HG03196 (cell line): ENCODE data around the gene RAD51D.
"Not testable (repeated sequence)": the region's sequence is repeated elsewhere in the genome, so short reads cannot be mapped to it uniquely, and the experiment has no call there.

Experiments
- ATAC-seq: cut with Tn5 transposase; IDR thresholded peaks from one replicate; pipeline ENCODE4 v1.9.1; 2021; ENCODE audit not compliant: unreplicated experiment

Gene RAD51D

GRCh38 chr17:35094902-35095301, 24.8 kb downstream of the RAD51D start:
- no peak for ATAC-seq

DNA sequence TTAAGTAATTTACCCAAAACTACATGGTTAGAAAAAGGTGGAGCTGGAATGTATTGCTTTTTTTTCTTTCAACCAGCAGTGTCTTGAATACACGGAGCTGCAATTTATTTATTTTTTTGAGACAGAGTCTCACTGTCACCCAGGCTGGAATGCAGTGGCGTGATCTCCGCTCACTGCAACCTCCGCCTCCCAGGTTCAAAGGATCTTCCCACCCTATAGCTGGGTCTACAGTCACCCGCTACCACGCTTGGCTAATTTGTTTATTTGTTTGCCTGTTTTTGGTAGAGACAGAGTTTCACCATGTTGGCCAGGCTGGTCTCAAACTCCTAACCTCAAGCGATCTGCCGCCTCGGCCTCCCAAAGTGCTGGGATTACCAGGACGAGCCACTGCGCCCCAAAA, 29.0 kb downstream of the RAD51D start:
- ATAC-seq: not testable (repeated sequence)

DNA sequence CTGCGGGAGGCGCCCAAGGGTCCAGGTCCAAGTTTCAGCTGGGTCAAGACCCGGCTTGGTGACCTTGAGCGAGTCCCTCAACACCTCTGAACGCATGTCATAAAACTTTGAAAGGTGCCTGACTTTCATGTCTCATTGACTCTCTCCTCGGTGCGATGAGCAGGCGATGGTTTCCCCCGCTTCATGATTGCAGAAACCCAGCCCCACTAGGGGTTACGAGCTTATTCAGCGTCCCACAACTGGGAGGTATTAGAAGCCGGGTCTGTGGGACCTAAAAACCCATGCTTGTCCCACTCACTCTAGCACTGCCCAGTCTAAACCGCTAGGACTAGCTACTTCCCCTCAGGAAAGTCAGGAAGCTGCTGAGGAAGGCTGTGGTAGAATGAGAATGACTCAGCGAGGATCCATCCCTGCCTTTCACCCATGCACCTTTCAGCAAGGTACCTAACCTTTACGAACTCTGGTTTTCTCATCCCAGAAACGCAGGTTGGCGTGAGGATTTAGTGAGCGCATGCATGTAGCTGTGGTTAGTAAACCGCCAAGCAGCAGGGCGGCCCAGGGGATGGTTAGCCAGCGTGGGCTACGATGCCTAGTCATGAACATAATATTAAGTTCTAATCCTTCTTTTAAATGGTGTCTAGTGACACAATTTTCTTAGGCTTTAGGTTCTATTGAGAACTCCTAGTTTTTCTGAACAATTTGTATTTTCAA, 29.9 kb downstream of the RAD51D start:
- no peak for ATAC-seq

- peak; percentile 76 for ATAC-seq
Measured at GRCh38 chr17:35088881-35089585, 30.6 kb downstream of the RAD51D start.

DNA sequence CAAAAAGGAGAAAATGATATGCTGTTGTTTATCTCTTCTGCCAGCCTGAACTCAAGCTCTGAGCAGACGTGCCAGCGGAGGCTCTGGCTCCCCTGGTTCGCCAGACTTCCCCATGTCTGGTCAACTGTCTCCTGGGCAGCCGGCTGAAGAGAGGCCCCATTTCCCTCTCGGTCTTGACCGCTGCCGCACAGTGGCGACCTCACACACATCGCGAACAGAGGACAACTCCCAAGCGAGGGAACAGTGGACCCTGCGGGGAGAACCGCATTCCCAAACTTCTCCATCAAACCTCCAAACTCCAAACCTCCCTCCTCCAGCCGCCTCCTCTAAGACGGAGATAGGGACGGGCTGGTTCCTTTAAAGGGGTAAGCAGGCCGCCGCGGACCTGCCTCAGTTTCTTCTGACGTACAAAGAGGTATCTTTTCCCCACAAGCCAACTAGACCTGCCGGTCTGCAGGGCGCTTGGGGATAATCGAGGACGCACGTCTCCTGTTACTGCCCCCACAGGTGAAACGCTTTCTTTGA, 31.2 kb downstream of the RAD51D start:
- ATAC-seq: peak; percentile 18

DNA sequence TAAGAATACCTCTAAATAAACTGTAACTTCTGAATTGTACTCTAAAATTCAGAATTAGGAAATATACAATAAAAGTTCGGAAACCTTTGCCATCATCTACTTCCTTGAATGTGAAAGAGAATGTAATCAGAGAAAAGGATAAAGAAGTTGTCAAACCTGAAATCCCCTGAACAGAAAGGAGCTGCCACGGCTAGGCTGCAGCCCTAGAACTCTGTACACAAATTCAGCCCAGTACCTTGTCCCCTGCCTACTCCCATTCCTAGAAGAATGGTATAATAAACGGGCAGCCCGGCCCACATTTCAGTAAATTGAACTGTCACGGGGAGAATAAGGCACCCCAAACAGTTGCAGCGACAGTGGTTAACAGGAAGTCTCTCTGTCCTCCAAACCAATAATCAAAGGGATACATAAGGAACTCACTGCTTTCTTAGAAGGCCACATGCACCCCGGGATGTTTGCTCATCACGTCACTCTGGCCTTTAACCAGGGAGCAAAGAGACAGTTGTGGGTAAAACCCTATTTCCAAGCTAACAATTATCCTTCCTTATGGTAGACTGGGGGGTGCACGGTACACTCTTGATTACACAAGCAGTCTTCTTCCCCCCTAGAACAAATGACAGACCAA, 31.8 kb downstream of the RAD51D start:
- ATAC-seq: no peak

- no peak for ATAC-seq
Measured at GRCh38 chr17:35086931-35087573, 32.6 kb downstream of the RAD51D start.

DNA sequence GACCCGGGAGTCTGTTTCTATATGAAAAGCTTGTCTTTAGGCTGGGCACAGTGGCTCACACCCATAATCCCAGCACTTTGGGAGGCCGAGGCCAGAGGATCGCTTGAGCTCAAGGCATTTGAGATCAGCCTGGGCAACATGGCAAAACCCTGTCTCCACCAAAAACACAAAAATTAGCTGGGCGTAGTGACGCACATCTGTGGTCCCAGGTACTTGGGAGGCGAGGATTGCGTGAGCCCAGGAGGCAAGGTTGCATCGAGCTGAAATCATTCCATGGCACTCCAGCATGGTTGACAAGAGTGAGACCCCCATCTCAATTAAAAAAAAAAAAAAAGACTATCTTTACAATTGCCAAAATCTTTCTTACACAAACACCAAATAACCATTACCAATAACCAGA, 33.5 kb downstream of the RAD51D start:
- no peak for ATAC-seq

GRCh38 chr17:35084987-35085386, 34.7 kb downstream of the RAD51D start:
- no peak for ATAC-seq

DNA sequence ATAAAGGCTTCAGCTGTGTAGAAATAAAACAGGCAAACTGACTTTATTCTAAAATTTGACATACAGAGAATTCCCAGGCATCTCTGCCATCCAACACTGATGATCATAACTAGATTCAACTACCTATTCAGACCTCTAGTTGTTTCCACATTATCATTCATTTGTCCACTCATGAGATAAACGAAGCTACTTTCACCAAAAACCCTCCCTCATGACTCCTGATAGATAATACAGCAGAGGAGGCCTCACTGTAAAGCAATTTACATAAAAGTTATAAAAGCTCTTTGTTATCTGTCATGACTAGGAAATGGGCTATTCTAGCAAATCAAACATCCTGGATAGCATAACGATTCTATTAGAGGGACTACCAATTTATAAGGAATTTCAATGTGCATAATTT, 36.6 kb downstream of the RAD51D start:
- no peak for ATAC-seq

DNA sequence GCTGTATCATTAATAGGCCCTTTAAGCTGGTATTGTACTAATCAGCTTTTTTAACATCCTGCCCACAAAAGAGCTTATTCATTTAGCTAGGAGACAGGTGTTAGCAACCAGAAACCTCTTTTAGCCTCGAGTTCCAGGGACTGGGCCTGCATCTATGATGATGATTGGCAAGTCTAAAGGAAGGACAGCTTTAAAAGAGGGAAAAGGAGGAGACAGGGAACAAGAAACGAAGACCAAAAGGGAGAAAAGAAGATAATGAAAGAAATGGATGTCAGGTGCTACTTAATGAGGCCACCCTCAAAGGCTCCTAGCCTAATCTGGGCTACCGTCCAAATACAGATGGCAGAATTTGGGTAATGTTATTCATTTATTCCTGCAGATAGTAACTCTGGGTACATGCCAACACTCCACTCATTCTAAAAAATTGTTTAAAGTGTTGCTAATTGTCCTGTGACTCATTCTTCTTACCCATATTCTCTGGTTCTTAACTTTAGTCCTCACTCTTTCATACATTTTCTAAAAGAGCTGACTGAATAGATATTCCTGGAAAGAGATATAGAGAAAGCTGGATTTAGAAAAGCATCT, 37.5 kb downstream of the RAD51D start:
- ATAC-seq: no peak

- no peak for ATAC-seq
Measured at GRCh38 chr17:35081638-35082037, 38.0 kb downstream of the RAD51D start.

DNA sequence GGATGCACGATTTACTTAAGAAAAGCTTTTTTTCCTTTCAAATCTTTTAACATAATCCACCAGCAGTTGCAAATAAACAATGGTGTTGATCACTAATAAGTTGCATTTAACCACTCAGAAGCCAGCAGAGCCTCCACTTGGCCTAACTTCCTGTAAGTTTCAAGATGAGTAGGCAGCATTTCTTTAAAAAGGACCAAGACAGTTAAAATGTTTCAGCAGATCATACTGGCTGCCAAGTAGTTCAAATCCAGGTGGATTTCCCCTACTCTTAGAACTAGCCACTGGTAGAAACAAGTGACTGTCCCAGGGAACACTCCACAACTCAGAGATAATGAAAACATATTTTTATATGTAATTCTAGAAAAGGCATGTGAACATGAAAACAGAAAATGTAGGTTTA, 39.1 kb downstream of the RAD51D start:
- peak; percentile 61 for ATAC-seq

- no peak for ATAC-seq
Measured at GRCh38 chr17:35079547-35080423, 39.9 kb downstream of the RAD51D start.

GRCh38 chr17:35076874-35077273, 42.8 kb downstream of the RAD51D start:
- no peak for ATAC-seq

DNA sequence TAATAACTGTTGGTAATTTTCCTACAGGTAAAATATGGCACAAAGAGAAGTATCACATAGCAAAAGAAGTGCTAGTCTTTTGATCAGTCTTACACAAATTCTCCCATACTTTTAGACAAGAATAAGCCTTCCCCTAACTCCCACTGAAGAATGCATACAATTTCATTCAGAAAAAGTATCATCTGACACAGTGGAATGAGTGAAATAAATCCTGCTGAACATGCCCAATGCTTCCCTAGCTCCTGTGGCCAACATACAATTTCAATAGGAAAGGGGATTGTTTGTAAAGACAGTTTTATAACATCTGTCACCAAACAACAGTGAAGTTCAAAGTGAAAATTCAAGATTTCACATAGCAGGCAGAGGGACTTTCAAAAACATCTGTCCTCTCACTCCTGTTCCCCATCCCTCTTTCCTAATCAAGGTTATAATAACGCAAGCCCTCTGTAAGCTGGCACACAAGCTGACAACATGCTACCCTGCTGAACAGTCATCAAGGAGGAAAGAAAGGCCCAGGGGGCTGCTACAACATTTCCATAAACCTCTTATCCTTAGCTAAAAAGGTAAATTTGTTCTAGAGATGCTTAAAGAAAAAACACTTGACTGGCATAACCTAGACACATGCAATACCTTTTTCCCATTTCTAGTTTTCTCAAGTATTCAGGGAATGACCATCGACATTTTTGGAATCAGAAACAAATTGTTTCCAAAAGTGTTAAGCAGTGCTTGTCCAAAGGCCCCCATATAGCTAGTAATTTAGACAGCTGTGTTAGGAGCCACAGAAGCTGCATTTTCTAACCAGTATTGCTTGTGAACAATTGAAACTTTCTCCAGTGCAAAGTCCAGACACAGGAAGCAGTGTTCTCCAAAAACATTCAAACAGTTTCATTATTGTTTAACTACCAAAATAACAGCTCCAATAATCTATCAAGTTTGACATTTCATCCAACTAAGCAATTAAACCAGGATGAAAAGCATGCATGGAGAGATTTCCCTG, 44.7 kb downstream of the RAD51D start:
- no peak for ATAC-seq

- no peak for ATAC-seq
Measured at GRCh38 chr17:35073991-35074627, 45.6 kb downstream of the RAD51D start.

DNA sequence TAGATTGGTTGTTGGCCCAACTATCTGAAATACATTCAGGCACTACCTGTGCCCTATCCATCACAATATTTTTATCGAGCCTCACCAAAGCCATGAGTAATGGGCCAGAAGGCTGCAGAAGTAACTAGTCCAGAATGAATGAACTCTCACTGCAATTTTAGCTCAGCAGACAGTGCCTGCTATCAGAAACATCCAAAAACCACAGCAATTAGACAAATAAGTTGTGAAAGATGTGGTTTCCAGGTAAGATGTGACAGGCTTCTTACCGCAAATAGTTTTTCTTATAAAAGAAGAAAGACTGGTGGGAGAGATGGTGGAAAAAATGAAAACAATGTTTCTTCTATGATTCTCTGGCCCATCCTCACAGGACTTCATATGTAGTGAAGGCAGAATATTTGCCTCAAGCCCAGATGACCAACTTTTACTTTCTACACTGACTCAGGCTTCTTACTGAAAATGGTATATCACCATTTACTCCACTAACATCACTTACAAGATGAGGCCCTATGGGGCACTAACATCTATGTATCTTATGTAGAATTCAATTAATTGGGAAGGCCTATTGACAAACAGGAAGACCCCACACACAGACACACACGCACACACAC, 46.4 kb downstream of the RAD51D start:
- no peak for ATAC-seq
